ENCODE results near the gene PXK.

The PXK gene

DNA sequence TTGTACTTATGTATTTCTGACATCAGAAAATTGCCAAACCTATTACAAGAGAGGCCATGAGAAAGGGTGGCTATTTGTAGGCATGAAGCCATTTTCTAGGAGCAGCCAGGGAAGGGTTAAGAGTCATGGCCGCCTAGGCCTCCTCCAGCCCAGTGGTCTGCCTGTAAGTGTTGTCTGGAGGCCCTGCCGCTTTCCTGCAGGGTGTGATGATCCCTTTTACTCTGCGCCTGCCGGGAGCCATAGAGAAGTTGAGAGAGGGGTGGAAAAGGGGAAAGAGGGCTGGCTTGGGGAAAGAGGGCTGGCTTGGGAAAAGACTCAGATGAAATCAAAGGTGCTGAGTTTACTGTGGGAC lies 130.1 kb downstream of the PXK start:
- DNase-seq (ENCODE audit: low read depth in 1 of 2, low spot score in 1 of 2) = no peak
- TF ChIP-seq JUND (IDR thresholded peaks at IDR 0.05; ENCODE audit: low read depth) = no peak
- in situ Hi-C loops (cut with HindIII; ENCODE audit: low pct_unique_long_range_greater_than_20kb, low sequenced_read_pairs) = no loop called here

DNA sequence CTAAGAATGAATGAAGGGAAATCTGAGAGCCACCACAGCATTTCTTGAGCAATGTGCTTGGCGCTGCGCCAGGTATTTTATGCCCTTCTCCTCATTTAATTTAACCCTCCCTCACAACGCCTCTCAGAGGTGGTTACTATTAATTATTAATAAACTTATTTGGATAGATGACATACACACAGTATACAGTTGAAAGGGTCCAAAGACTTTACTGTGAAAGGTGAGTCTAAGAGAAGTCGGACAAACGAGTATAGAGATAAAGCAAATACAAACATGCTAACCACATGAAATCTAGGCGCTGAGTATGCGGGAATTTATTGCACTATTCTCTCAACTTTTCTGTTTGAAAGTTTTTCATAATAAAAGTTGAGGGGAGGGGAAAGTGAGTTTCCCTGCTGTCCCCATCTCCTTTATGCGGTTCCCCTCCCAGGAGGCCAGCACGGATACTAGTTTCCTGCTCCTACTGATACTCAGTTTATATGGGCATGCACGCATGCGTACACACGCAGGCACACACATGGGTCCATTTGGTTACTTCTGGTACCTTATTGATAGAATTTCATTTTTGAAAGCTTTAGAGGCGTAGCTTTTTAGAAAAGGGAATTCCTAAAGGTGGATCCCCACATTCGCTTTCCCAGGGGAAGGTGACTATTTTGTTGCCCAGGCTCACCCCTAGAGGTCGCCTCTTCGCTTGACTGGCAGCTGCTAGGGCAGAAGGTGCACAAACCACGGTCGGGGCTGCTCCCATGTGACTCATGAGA lies 130.7 kb downstream of the PXK start:
- TF ChIP-seq JUND (IDR thresholded peaks at IDR 0.05; ENCODE audit: low read depth) = no peak
- peak; percentile 69 to 88 for DNase-seq (ENCODE audit: low read depth in 1 of 2, low spot score in 1 of 2)
- in situ Hi-C loops (cut with HindIII; ENCODE audit: low pct_unique_long_range_greater_than_20kb, low sequenced_read_pairs) = no loop called here

DNA sequence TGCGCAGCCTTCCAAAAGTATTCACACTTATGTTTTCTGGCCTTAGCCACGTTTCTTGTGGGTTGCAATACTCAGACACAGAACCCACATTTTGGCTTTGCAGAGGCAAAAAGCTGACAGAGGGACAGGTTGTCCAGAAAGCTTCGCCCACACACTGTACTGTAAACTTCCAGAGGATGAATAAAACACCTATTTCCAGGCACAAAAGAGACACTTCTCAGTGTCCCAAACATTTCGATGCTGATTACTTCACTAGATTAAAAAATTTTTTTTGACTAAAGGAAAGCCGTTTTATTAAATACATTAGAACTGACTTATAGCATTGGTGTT lies 131.2 kb downstream of the PXK start:
- in situ Hi-C loops (cut with HindIII; ENCODE audit: low pct_unique_long_range_greater_than_20kb, low sequenced_read_pairs) = no loop called here
- no peak for DNase-seq (ENCODE audit: low read depth in 1 of 2, low spot score in 1 of 2)
- no peak for TF ChIP-seq JUND (IDR thresholded peaks at IDR 0.05; ENCODE audit: low read depth)

DNA sequence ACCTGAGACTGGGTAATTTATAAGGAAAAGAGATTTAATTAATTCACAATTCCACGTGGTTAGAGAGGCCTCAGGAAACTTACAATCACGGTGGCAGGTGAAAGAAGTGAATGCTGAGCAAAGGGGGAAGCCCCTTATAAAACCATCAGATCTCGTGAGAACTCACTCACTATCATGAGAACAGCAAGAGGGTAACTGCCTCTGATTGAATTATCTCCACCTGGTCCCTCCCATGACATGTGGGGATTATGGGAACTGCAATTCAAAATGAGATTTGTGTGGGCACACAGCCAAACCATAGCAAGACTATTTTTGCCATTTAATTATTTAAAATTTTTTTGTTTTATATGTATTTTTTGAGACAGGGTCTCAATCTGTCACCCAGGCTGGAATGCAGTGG lies 132.2 kb downstream of the PXK start:
- TF ChIP-seq JUND (IDR thresholded peaks at IDR 0.05; ENCODE audit: low read depth) = no peak
- in situ Hi-C loops (cut with HindIII; ENCODE audit: low pct_unique_long_range_greater_than_20kb, low sequenced_read_pairs) = no loop called here

DNA sequence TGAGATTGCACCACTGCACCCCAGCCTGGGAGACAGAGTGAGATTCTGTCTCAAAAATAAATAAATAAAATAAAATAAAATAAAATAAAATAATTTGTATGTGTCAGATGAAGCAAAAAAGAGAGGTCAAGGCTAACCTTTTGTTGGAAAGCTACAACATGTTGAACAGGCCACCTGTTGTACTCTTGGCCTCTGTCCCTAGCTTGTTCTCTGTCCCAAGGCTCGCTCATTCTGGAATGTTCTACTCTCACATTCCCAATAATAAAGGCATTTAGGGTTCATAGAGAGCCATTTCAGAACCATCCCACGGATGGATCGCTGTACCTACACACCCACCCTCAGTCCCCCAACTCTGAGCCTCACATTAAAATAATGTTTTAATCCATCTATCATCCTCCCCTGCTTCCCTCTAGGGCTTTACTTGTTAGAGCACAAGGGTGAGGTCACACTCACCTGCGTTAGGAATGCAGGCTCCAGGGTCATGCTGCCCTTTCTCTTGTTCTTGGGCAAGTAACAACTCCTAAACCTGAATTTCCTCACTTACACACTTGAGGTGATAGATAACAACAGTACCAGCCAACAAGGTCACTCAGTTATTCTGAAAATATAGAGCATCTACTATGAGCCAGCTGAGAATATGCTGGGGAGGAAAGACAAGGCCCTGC lies 134.3 kb downstream of the PXK start:
- peak in 1 of 2 experiments; percentile 98 for DNase-seq (ENCODE audit: low read depth in 1 of 2, low spot score in 1 of 2)
- in situ Hi-C loops (cut with HindIII; ENCODE audit: low pct_unique_long_range_greater_than_20kb, low sequenced_read_pairs) = no loop called here
- TF ChIP-seq JUND (IDR thresholded peaks at IDR 0.05; ENCODE audit: low read depth) = peak; percentile 93; the same call in 1 of the 2 replicates

More for the DNA sequence above, 132.2 kb downstream of the PXK start:
- DNase-seq (ENCODE audit: low read depth in 1 of 2, low spot score in 1 of 2) = no peak

DNA sequence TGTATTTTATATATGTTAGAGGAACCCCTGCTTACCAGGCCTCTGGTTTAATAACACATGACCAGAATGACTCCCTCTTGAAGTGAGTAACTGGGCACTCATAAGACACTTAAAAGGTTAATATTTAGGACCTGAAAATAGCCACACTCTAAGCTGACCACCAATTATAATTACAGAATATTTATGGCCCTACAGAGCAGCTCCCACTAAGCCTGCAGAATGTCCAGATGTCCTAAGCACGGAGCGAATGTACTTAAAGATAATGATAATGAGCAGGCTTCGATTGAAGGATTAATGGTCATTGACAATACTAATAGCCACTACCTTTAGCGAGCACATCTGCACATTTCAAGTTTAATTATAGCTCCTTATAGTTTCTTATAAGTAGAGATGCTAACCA lies 136.4 kb downstream of the PXK start:
- in situ Hi-C loops (cut with HindIII; ENCODE audit: low pct_unique_long_range_greater_than_20kb, low sequenced_read_pairs) = no loop called here
- no peak for TF ChIP-seq JUND (IDR thresholded peaks at IDR 0.05; ENCODE audit: low read depth)
- DNase-seq (ENCODE audit: low read depth in 1 of 2, low spot score in 1 of 2) = no peak

DNA sequence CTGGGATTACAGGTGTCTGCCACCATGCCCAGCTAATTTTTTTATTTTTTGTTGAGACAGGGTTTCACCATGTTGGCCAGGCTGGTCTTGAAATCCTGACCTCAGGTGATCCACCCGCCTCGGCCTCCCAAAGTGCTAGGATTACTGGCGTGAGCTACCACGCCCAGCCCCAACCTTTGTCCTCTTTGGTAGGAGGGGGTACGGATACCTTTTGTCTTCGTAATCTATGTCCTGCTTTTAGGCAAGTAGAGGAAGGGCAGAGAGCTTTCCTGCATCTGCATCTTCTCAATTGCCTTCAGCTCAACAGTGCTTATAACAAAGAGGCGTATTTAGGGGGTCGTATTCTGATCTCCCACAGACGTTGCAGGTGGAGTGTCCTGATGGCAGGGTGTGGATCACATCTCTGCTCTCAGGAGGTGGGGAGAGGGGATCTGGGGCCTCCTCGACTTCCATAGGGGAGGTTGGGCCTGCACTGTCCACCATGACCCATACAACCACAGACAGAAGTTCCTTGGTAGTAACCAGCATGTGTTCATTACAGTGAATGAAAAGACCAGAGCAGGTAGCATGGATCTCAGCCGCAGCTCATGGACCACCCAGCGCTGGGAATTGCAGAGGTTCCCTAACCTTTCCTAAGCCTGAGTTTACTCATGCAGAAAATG lies 137.8 kb downstream of the PXK start:
- in situ Hi-C loops (cut with HindIII; ENCODE audit: low pct_unique_long_range_greater_than_20kb, low sequenced_read_pairs) = no loop called here
- DNase-seq (ENCODE audit: low read depth in 1 of 2, low spot score in 1 of 2) = no peak

DNA sequence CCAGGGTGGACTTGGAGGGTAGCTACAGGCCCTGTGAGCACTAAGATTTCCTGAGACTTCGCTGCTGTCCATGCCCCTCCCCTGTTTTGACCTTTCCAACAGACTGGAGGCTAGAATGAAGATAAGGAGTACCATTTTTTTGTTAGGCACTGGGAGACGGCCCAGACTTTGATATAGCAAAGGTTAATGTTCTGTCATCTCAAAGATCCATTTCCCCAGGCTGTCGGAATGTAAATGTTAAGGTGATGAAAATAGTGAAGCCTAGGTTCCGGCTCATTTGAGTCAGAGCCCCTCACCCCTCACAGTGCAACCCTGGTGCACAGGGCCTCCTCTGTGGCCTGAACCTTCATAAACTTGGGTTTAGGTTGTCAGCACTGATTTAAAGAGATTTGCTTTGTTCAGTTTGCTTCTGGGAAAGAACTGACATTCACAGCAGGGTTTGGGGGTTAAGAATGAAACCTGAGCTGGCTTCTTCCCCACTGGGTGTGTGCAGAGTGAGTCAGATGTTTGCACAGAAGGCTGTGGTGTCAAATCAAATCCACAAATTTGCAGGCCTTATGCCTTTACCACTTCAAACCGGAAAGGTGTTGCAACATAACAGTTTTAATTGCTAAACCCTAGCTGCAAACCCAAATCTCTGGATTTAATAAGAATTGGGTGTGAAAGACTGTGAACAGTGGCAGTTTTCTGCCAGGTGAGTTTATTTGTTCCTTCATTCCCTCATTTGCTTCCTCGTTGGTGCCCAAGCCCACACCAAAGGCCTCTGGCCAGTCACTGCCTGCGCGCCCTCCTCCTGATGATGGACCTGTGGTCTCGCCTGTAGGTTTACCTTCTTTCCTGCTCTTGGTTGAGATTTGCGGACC lies 138.6 kb downstream of the PXK start:
- in situ Hi-C loops (cut with HindIII; ENCODE audit: low pct_unique_long_range_greater_than_20kb, low sequenced_read_pairs) = no loop called here
- peak; percentile 98; the same call in 1 of the 2 replicates for TF ChIP-seq JUND (IDR thresholded peaks at IDR 0.05; ENCODE audit: low read depth)
- peak; percentile 39 to 98 for DNase-seq (ENCODE audit: low read depth in 1 of 2, low spot score in 1 of 2)

More for the DNA sequence above, 137.8 kb downstream of the PXK start:
- no peak for TF ChIP-seq JUND (IDR thresholded peaks at IDR 0.05; ENCODE audit: low read depth)

DNA sequence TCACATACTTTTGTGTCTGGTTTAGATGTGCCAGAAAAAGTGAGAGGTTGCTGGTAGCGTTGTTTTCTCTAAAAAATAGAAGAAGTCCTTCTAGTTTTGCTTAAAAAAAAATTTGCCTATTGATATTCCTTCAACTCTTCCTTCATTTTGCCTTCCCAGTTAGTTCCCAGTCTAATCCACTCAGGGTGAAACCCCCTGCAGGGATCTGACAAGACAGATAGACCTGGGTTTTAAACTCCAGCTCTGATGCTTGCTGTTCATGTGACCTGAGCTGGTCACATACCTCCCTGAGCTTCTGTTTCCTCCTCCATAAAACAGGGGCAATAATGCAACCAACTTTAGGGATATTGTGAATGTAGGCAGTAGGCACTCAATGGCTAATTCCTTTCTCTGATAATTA lies 140.6 kb downstream of the PXK start:
- no peak for DNase-seq (ENCODE audit: low read depth in 1 of 2, low spot score in 1 of 2)
- TF ChIP-seq JUND (IDR thresholded peaks at IDR 0.05; ENCODE audit: low read depth) = no peak
- in situ Hi-C loops (cut with HindIII; ENCODE audit: low pct_unique_long_range_greater_than_20kb, low sequenced_read_pairs) = no loop called here

DNA sequence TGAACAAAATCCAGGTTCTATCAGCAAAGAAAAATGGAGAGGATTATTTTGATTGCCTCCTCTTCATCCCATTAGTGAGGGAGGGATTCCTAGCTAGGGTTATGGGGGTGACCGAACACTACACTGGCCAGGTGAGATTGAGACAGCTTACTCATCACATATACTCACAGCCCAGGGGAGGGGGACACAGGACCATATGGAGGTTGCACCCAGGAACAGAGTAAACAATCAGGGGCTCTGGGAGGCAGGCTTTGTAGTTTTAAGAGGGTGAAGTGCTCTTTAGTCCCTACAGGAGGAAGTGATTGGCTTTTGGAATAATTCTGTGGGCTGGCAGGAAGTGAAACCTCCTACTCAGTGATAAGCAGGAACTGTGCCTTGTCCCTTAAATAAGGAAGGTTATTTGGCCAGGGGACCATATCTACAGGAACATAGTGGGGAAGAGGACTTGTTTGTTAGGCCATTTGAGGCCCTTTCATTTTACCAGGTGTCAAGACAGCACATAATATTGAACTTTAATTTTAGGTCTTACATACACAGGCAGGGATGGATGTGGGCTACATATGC lies 141.7 kb downstream of the PXK start:
- no peak for DNase-seq (ENCODE audit: low read depth in 1 of 2, low spot score in 1 of 2)
- in situ Hi-C loops (cut with HindIII; ENCODE audit: low pct_unique_long_range_greater_than_20kb, low sequenced_read_pairs) = no loop called here
- no peak for TF ChIP-seq JUND (IDR thresholded peaks at IDR 0.05; ENCODE audit: low read depth)

DNA sequence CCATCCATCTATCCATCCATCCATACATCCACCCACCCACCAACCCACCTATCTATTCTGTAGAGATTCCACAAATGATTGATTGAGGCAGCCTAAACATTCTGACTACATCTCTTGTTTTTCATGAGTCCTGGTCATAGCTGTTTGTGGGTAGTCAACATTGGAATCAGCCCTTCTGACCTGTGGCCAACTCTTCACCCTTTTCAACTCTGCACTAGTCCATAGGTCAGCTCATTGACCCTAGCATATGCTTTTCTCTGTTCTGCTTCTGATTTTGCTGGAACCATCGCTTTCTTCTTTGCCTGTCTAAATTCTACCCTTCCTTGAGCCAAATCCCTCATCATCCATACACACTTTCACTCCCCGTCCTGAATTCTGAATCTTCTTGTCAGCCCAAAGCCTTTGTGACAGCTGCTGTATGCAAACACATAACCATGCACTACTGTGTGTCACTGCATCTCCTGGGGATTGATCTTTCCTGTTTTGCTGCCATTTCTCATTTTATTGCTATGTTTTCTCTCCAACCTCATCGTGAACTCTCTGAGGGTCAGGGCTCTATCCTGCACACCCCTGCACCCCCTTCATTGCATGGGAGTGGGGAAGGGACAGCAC lies 142.4 kb downstream of the PXK start:
- TF ChIP-seq JUND (IDR thresholded peaks at IDR 0.05; ENCODE audit: low read depth) = no peak
- DNase-seq (ENCODE audit: low read depth in 1 of 2, low spot score in 1 of 2) = no peak
- in situ Hi-C loops (cut with HindIII; ENCODE audit: low pct_unique_long_range_greater_than_20kb, low sequenced_read_pairs) = no loop called here

All from T47D (cell line).